AG04450 (cell line): ENCODE data around the gene GGA2. TPM values are rescaled to one million over a fixed set of nuclear protein-coding genes. Genes with fewer than 3 reads are reported as not detected.
"Not testable (repeated sequence)": the region's sequence is repeated elsewhere in the genome, so short reads cannot be mapped to it uniquely, and the experiment has no call there.

Experiments used
- CTCF ChIA-PET: fragments of 300-600, 350-600 bp; formaldehyde crosslinking; extraction: SDS; loops from one replicate; lab custom pipeline; 2022; ENCODE audit warnings: antibody characterized with exemption, inconsistent platforms; lab: Charles Lee
- POLR2A ChIA-PET: fragments of 350-600 bp; formaldehyde crosslinking; extraction: SDS; loops from one replicate; lab custom pipeline; 2021; ENCODE audit warnings: antibody characterized with exemption, inconsistent platforms; lab: Yijun Ruan, JAX
- DNase-seq: peaks from one replicate; pipeline ENCODE4 v3.0.0-alpha.2; 2011; ENCODE audit warnings: low read depth, low spot score
- H3K27ac ChIP-seq: one replicate; pipeline ENCODE4 v1.5.1; 2012; ENCODE audit warnings: low read depth, low read length, control low read depth
- H3K27me3 ChIP-seq: one replicate; pipeline ENCODE4 v1.6.0; 2012; ENCODE audit warnings: low read length; ENCODE audit not compliant: control insufficient read depth, insufficient read depth
- H3K4me3 ChIP-seq: 2 replicates; pipeline ENCODE4 v1.5.1; 2011; ENCODE audit warnings: mild to moderate bottlenecking, low read depth, low read length, control low read depth
- H3K9me3 ChIP-seq: 2 replicates; pipeline ENCODE4 v1.5.1; 2012; ENCODE audit warnings: low read length; ENCODE audit not compliant: control insufficient read depth, insufficient read depth
- CTCF ChIP-seq: IDR thresholded peaks from 2 replicates; pipeline ENCODE4 v1.5.1; 2011; ENCODE audit warnings: low read depth, low read length, control low read depth, inconsistent platforms
- polyA plus RNA-seq: library from polyadenylated mRNA; depleted of rRNA; stranded (reverse); fragments of >200 nt; gene quantifications from 2 replicates; pipeline ENCODE4 v1.2.3, GENCODE V29; 2011

GGA2 gene
- polyA plus RNA-seq, 1 experiment, result 42.5 TPM

DNA sequence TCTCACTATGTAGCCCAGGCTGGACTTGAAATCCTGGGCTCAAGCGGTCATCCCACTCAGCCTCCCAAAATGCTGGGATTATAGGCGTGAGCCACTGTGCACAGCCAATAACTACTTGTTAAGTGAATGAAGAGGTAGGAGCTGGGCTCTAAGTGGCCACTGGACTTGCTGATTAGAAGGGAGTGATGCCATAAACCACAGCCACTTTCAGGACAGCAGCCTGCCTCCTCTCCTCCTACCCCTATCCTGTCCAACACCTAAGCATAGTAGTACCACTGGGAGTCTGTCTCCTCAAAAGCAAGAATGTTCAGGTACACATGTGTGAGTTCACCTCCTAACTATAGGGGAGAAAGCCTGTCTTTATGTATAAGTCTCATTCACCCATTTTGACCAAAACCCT, 45.1 kb downstream of the GGA2 start:
- ChIA-PET POLR2A (no interaction called here), CTCF (no interaction called here)

DNA sequence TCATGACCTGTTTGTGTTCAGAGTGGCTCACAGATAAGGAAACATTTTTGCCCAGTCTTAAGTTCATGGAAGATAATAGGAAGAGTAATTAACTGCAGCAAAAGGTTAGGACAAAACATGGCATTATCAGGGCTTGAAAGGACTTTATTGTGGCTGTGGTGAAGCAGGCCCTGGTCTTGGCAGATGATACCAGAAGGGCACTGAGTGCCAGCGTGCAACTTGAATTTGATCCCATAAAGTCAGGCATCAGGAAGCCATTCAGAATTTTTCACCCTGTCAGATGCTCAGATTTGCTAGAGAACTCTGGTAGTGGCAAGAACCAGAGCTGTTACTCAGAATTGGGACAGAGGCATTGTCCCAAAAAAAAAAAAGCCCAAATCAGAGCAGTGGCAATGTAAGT, 46.1 kb downstream of the GGA2 start:
- H3K27me3 ChIP-seq, result no peaks in the 10 kb centered on the region
- DNase-seq, result no peak
- TF ChIP-seq CTCF, result no peak
- CTCF ChIA-PET, result interaction anchor here (1.7 kb wide), 1 partner anchor 30 kb away, joined by 9 read pairs; no protein-coding TSS in a partner anchor
- H3K4me3 ChIP-seq, result no peak overlapping the region
- no peaks in the 10 kb centered on the region for H3K9me3 ChIP-seq
- H3K27ac ChIP-seq, result no peak overlapping the region
- POLR2A ChIA-PET, result interaction anchor here (0.9 kb wide), 1 partner anchor 18 kb away, joined by 3 read pairs; no protein-coding TSS in a partner anchor

More for the DNA sequence above, 45.1 kb downstream of the GGA2 start:
- TF ChIP-seq CTCF, result no peak
- no peak overlapping the region for H3K4me3 ChIP-seq
- no peak overlapping the region for H3K27ac ChIP-seq
- DNase-seq, result no peak
- H3K27me3 ChIP-seq, result no peaks in the 10 kb centered on the region
- H3K9me3 ChIP-seq, result no peaks in the 10 kb centered on the region

GRCh38 chr16:23462994-23463393, 47.3 kb downstream of the GGA2 start:
- DNase-seq, result peak; percentile 55
- H3K4me3 ChIP-seq, H3K27me3 ChIP-seq, H3K9me3 ChIP-seq, H3K27ac ChIP-seq: not testable (repeated sequence)
- ChIA-PET POLR2A (interaction anchor here (0.7 kb wide), 1 partner anchor 48 kb away, joined by 3 read pairs; no protein-coding TSS in a partner anchor), CTCF (interaction anchor here (1.7 kb wide), 1 partner anchor 29 kb away, joined by 9 read pairs; no protein-coding TSS in a partner anchor)

GRCh38 chr16:23453338-23454052, 56.8 kb downstream of the GGA2 start:
- no peak for DNase-seq
- ChIA-PET CTCF (interaction anchor here (0.6 to 6.8 kb wide), 2 partner anchors 19 to 311 kb away, joined by 3 to 99 read pairs; no protein-coding TSS in a partner anchor), POLR2A (interaction anchor here (1.3 kb wide), 1 partner anchor 15 kb away, joined by 3 read pairs; no protein-coding TSS in a partner anchor)
- H3K27ac ChIP-seq, result no peak overlapping the region
- H3K9me3 ChIP-seq, result peaks cover 3% of the 10 kb centered on the region; the same call in 1 of the 2 replicates
- peak overlapping the region; percentile 96 for H3K4me3 ChIP-seq
- no peak for TF ChIP-seq CTCF
- no peaks in the 10 kb centered on the region for H3K27me3 ChIP-seq

GRCh38 chr16:23452572-23453337, 57.5 kb downstream of the GGA2 start, which contains the start of gene COG7:
TSS of gene COG7 (minus strand) at chr16:23453189. CDS start at chr16:23452994, 195 bp downstream.
- TF ChIP-seq CTCF, result no peak
- H3K4me3 ChIP-seq, result peak within 1 kb of the TSS; percentile 96
- peaks cover 3% of the 10 kb centered on the region; the same call in 1 of the 2 replicates for H3K9me3 ChIP-seq
- DNase-seq, result peak; percentile 71
- no peaks in the 10 kb centered on the region for H3K27me3 ChIP-seq
- peak within 1 kb of the TSS; percentile 70 for H3K27ac ChIP-seq
- ChIA-PET CTCF (interaction anchor here (0.7 to 6.8 kb wide), 2 partner anchors 18 to 56 kb away, joined by 3 to 99 read pairs; no protein-coding TSS in a partner anchor), POLR2A (interaction anchor here (0.6 to 1.3 kb wide), 3 partner anchors 9 to 105 kb away, joined by 3 to 9 read pairs (median 4); partner anchors contain the start of genes EARS2 and UBFD1)
